CD14-positive monocyte (primary cell): ENCODE measurements around the gene ZNF467. TPM values are rescaled to one million over a fixed set of nuclear protein-coding genes. Genes with fewer than 3 reads are reported as not detected.

ENCODE experiments used
- DNase-seq, 3 donors: peaks; one replicate each; pipeline ENCODE4 v3.0.0-alpha.2; 2011 to 2022
- H2AFZ ChIP-seq: 2 replicates; pipeline ENCODE4 v1.6.0; 2012; ENCODE audit warnings: mild to moderate bottlenecking, low read depth, low read length, inconsistent platforms; ENCODE audit not compliant: insufficient read depth, poor library complexity, severe bottlenecking
- H3K27ac ChIP-seq, 2 donors: 1 replicate in 1 of 2; 2 replicates in 1 of 2; pipeline ENCODE4 v1.5.1; 2012 to 2013; ENCODE audit warnings: low read length in 2 of 2, control low read depth in 1 of 2, inconsistent platforms in 1 of 2, low read depth in 1 of 2, mild to moderate bottlenecking in 1 of 2
- H3K27me3 ChIP-seq, 2 donors: one replicate each; pipeline versions ENCODE4 v1.6.0 to v1.6.1; 2011 to 2013; ENCODE audit warnings: low read length in 2 of 2; ENCODE audit not compliant: control insufficient read depth in 2 of 2, insufficient read depth in 2 of 2
- H3K36me3 ChIP-seq, 2 donors: replicated peaks in 1 of 2; 1 replicate in 1 of 2; 2 replicates in 1 of 2; pipeline versions ENCODE4 v1.5.1 to v1.6.1; 2012 to 2013; ENCODE audit warnings: low read length in 2 of 2, control low read depth in 1 of 2, inconsistent platforms in 1 of 2, mild to moderate bottlenecking in 1 of 2; ENCODE audit not compliant: insufficient read depth in 2 of 2, control insufficient read depth in 1 of 2
- H3K4me1 ChIP-seq, 2 donors: 1 replicate in 1 of 2; 2 replicates in 1 of 2; pipeline versions ENCODE4 v1.5.1 to v1.6.1; 2012 to 2013; ENCODE audit warnings: low read length in 2 of 2, control low read depth in 1 of 2, inconsistent platforms in 1 of 2, mild to moderate bottlenecking in 1 of 2, moderate library complexity in 1 of 2; ENCODE audit not compliant: insufficient read depth in 2 of 2, control insufficient read depth in 1 of 2
- H3K4me2 ChIP-seq: replicated peaks from 2 replicates; pipeline ENCODE3; 2012; ENCODE audit warnings: low read length, moderate library complexity, mild to moderate bottlenecking; ENCODE audit not compliant: poor library complexity, severe bottlenecking; ENCODE audit errors: extremely low read depth
- H3K4me3 ChIP-seq, 3 experiments: fragments of 200-600 bp in 1 of 3; sonication (generic) in 1 of 3; replicated peaks in 1 of 3; 1 replicate in 2 of 3; 2 replicates in 1 of 3; pipeline ENCODE4 v1.5.1; 2011 to 2013; ENCODE audit warnings: low read length in 3 of 3, mild to moderate bottlenecking in 3 of 3, control low read depth in 2 of 3, low read depth in 2 of 3, inconsistent platforms in 1 of 3, moderate library complexity in 1 of 3
- H3K79me2 ChIP-seq: 2 replicates; pipeline ENCODE4 v1.6.0; 2012; ENCODE audit warnings: mild to moderate bottlenecking, control low read depth, inconsistent platforms, low read length, moderate library complexity; ENCODE audit not compliant: insufficient read depth
- H3K9ac ChIP-seq: 2 replicates; pipeline ENCODE4 v1.6.0; 2017; ENCODE audit warnings: low read length, mild to moderate bottlenecking; ENCODE audit not compliant: insufficient read depth, poor library complexity, severe bottlenecking
- H3K9me3 ChIP-seq, 2 donors: replicated peaks in 1 of 2; 1 replicate in 1 of 2; 2 replicates in 1 of 2; pipeline versions ENCODE4 v1.5.1 to v1.6.1; 2012 to 2013; ENCODE audit warnings: low read length in 2 of 2, control low read depth in 1 of 2; ENCODE audit not compliant: control insufficient read depth in 1 of 2, insufficient read depth in 1 of 2
- H4K20me1 ChIP-seq: 2 replicates; pipeline ENCODE4 v1.6.0; 2012; ENCODE audit warnings: mild to moderate bottlenecking, low read length, control low read depth, moderate library complexity; ENCODE audit not compliant: insufficient read depth
- H3K27ac Mint-ChIP-seq, 7 donors: one replicate each; pipeline ENCODE4 v1.8.0; 2020; ENCODE audit warnings: mild to moderate bottlenecking in 7 of 7, mixed read lengths in 7 of 7, moderate library complexity in 6 of 7, inconsistent platforms in 2 of 7
- H3K27me3 Mint-ChIP-seq, 3 donors: one replicate each; pipeline ENCODE4 v1.8.0; 2021 to 2022; ENCODE audit warnings: low read depth in 3 of 3, mild to moderate bottlenecking in 3 of 3, mixed read lengths in 3 of 3, moderate library complexity in 3 of 3, inconsistent platforms in 1 of 3
- H3K36me3 Mint-ChIP-seq, 2 donors: one replicate each; pipeline ENCODE4 v1.8.0; 2020; ENCODE audit warnings: mixed read lengths in 2 of 2, inconsistent platforms in 1 of 2, mild to moderate bottlenecking in 1 of 2
- H3K4me1 Mint-ChIP-seq: one replicate; pipeline ENCODE4 v1.8.0; 2020; ENCODE audit warnings: mild to moderate bottlenecking, mixed read lengths
- H3K4me3 Mint-ChIP-seq, 2 donors: one replicate each; pipeline ENCODE4 v1.8.0; 2020; ENCODE audit warnings: mild to moderate bottlenecking in 2 of 2, mixed read lengths in 2 of 2, moderate library complexity in 1 of 2
- H3K9me3 Mint-ChIP-seq, 7 donors: one replicate each; pipeline ENCODE4 v1.8.0; 2020 to 2022; ENCODE audit warnings: mixed read lengths in 7 of 7, mild to moderate bottlenecking in 6 of 7, moderate library complexity in 6 of 7, inconsistent platforms in 2 of 7
- CTCF ChIP-seq: fragments of 200-600 bp; IDR thresholded peaks from one replicate; pipeline ENCODE4 v1.8.0; 2022; ENCODE audit warnings: antibody characterized with exemption, mild to moderate bottlenecking
- WGBS: methylation state at CpG from one replicate; pipeline ENCODE4 v1.1.5; 2013; ENCODE audit warnings: missing lambda C conversion rate; ENCODE audit not compliant: insufficient coverage; 5-methylcytosine and 5-hydroxymethylcytosine counted together
- intact Hi-C, 2 donors: fragments of 100-400 bp; cut with micrococcal nuclease; formaldehyde crosslinking; loops; one replicate each; pipeline versions ENCODE4 v1.15.0 to v1.15.1; 2023
- polyA plus RNA-seq, 3 donors: library from polyadenylated mRNA; depleted of rRNA in 1 of 3; unstranded in 2 of 3; stranded (reverse) in 1 of 3; fragments of 300-500 nt in 2 of 3; fragments of >200 nt in 1 of 3; fragmentation: Illumina TruSeq in 2 of 3; gene quantifications; 1 replicate in 2 of 3; 2 replicates in 1 of 3; pipeline ENCODE4 v1.2.3, GENCODE V29; 2012 to 2021

ZNF467 gene
- polyA plus RNA-seq, 3 donors = 43.4 to 100 (median 52.8) TPM

DNA sequence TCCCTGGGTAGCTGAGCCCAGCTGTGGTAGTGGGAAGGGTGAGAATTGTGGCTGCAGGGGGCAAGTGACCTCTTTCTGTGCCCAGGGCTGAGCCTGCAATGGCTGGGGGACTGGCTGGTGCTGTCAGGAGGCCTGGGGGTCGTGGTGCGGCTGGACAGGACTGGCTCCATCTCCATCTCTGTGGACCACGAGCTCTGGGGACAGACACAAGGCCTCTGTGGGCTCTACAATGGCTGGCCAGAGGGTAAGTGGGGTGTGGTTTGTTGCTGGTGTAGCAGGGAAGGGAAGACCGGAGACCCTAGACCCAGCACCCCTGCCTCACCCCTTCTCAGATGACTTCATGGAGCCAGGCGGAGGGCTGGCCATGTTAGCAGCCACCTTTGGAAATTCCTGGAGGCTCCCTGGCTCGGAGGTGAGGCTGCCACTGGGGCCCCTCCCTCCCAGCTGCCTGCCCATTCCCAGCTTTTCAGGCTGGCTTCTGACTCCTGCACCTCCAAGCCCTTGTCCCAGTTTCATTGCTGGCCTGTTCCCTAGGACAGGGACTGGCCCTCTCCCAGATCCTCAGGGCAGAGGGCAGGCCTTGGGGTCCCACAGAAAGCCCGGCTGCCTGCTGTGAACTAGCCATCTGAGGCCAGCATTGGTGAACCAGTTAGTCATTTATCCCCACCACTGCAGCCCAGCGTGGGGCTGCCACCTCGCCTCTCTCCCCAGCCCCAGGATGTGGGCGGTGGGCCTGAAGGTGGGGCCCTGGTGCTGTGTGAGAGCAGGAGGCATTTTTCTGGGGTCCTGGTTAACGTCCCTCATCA is 5.5 kb upstream of the ZNF467 start:
- intact Hi-C loops = loop anchor here in 1 of 2 donors (10.0 kb wide), 1 partner anchor 284 kb away; the partner anchor contains the start of gene ZNF746
- no peak overlapping the region for H3K4me3 Mint-ChIP-seq
- H3K4me2 ChIP-seq = no peak overlapping the region
- H3K36me3 ChIP-seq = no peaks in the 10 kb centered on the region
- no peaks in the 10 kb centered on the region for H3K9me3 ChIP-seq
- no peak overlapping the region for H3K27ac Mint-ChIP-seq
- H3K4me1 Mint-ChIP-seq = peaks cover 39% of the 10 kb centered on the region
- H3K27ac ChIP-seq = no peak overlapping the region
- no peak overlapping the region for H3K9ac ChIP-seq
- peaks cover 0 to under 1% (median 0%) of the 10 kb centered on the region in 7 donors for H3K9me3 Mint-ChIP-seq
- no peaks in the 10 kb centered on the region for H3K79me2 ChIP-seq
- no peak overlapping the region for H2AFZ ChIP-seq
- peaks cover 34 to 38% of the 10 kb centered on the region in 2 donors for H3K4me1 ChIP-seq
- no peaks in the 10 kb centered on the region for H4K20me1 ChIP-seq
- WGBS = 100% methylated on average over 6 of the region's 11 CpGs
- DNase-seq = no peak
- H3K27me3 Mint-ChIP-seq = peaks cover 2 to 5% (median 4%) of the 10 kb centered on the region in 3 donors
- H3K4me3 ChIP-seq = no peak overlapping the region
- no peaks in the 10 kb centered on the region for H3K36me3 Mint-ChIP-seq
- H3K27me3 ChIP-seq = no peaks in the 10 kb centered on the region
- TF ChIP-seq CTCF = no peak

- no peaks in the 10 kb centered on the region for H4K20me1 ChIP-seq
- H3K27ac ChIP-seq = no peak overlapping the region
- no peaks in the 10 kb centered on the region for H3K27me3 ChIP-seq
- H3K36me3 ChIP-seq = no peaks in the 10 kb centered on the region
- Mint-ChIP-seq H3K27me3 (peaks cover 1 to 5% (median 3%) of the 10 kb centered on the region in 3 donors), H3K36me3 (no peaks in the 10 kb centered on the region), H3K4me3 (no peak overlapping the region), H3K9me3 (no peaks in the 10 kb centered on the region), H3K27ac (no peak overlapping the region), H3K4me1 (peaks cover 39% of the 10 kb centered on the region)
- H3K4me1 ChIP-seq = peaks cover 37 to 41% of the 10 kb centered on the region in 2 donors
- no peak for DNase-seq
- H2AFZ ChIP-seq = no peak overlapping the region
- no peak overlapping the region for H3K4me3 ChIP-seq
- TF ChIP-seq CTCF = no peak
- no peaks in the 10 kb centered on the region for H3K9me3 ChIP-seq
- intact Hi-C loops = loop anchor here in 1 of 2 donors (10.0 kb wide), 1 partner anchor 283 kb away; the partner anchor contains the start of gene ZNF746
- H3K4me2 ChIP-seq = no peak overlapping the region
- no peak overlapping the region for H3K9ac ChIP-seq
- 100% methylated on average over 3 of the region's 5 CpGs for WGBS
- no peaks in the 10 kb centered on the region for H3K79me2 ChIP-seq
Observed at GRCh38 chr7:149778327-149778637, 4.9 kb upstream of the ZNF467 start.
